AG09309 (cell line): Measurements from ENCODE around the gene HRH2.

Experiments used
- DNase-seq: peaks from one replicate; pipeline ENCODE4 v3.0.0-alpha.2; 2010; ENCODE audit warnings: low read depth
- H3K4me3 ChIP-seq: 2 replicates; pipeline ENCODE4 v1.5.1; 2011; ENCODE audit warnings: mild to moderate bottlenecking, low read depth, low read length, moderate library complexity; ENCODE audit not compliant: control insufficient read depth
- CTCF ChIP-seq: IDR thresholded peaks from 2 replicates; pipeline ENCODE4 v1.5.1; 2011; ENCODE audit warnings: mild to moderate bottlenecking, low read depth, low read length, inconsistent platforms; ENCODE audit not compliant: insufficient read depth, control insufficient read depth; ENCODE audit errors: missing control alignments

HRH2 gene

GRCh38 chr5:175627005-175627404 is 30.9 kb upstream of the HRH2 start:
- DNase-seq, result no peak
- no peak overlapping the region for H3K4me3 ChIP-seq
- TF ChIP-seq CTCF, result no peak

DNA sequence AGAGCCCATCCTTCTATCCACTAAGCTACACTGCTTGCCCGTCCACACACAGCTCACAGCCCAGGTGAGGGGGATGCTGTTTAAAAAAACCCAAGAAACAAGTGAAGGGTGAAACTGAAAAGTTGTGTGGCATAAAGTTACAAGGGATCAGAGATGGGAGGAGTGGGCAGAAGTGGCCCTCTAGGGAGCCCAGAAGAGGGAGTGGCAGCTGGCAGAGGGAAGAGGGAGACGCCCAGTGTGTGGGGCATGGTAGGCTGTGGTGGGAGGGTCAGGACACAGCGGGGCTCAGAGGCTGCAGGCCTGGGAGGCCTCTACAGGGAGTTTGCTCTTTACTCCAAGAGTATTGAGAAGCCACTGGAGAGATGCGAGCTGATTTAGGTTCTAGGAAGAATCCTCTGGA is 30.1 kb upstream of the HRH2 start:
- DNase-seq, result no peak
- TF ChIP-seq CTCF, result no peak
- H3K4me3 ChIP-seq, result no peak overlapping the region

GRCh38 chr5:175628668-175629067 is 29.2 kb upstream of the HRH2 start:
- no peak for DNase-seq
- no peak overlapping the region for H3K4me3 ChIP-seq
- TF ChIP-seq CTCF, result no peak

DNA sequence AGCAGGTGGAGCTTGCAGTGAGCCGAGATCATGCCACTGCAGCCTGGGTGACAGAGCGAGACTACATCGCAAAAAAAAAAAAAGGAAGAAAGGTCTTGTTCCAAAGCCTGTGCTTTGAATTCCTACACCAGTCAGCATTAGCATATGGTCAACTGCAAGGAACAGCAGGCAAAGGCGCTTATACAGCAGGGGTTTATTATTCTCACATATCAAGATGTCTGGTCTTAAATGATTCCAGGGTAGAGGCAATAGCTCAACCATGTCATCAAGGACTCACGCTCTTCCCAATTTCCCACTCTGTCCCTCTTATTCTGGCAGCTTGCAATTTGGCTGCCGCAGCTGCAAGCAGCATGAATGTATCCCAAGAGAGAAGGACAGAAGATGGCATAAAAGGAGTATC is 28.6 kb upstream of the HRH2 start:
- no peak for DNase-seq
- H3K4me3 ChIP-seq, result no peak overlapping the region
- no peak for TF ChIP-seq CTCF

- no peak for TF ChIP-seq CTCF
Measured at GRCh38 chr5:175629793-175630192, 28.1 kb upstream of the HRH2 start.

GRCh38 chr5:175635854-175636584 is 21.9 kb upstream of the HRH2 start:
- no peak for DNase-seq
- no peak overlapping the region for H3K4me3 ChIP-seq
- TF ChIP-seq CTCF, result no peak

More at GRCh38 chr5:175629793-175630192, 28.1 kb upstream of the HRH2 start:
- H3K4me3 ChIP-seq, result no peak overlapping the region
- no peak for DNase-seq
